Measurements from ENCODE around the gene CCDC85C. TPM values are rescaled to one million over a fixed set of nuclear protein-coding genes. Genes with fewer than 3 reads are reported as not detected.

Gene CCDC85C
- total and polyA plus RNA-seq, 8 donors, result 10.5 to 28.6 (median 15.9) TPM

GRCh38 chr14:99522934-99523703, 80.9 kb downstream of the CCDC85C start:
- Histone ChIP-seq H3K4me1 (peaks cover 44 to 76% (median 59%) of the 10 kb centered on the region in 4 donors), H3K27ac (peak overlapping the region in 4 of 5 donors; percentile 72 to 82 (median 77)), H3K4me3 (no peak overlapping the region), H3K9me3 (no peaks in the 10 kb centered on the region), H3K27me3 (no peaks in the 10 kb centered on the region), H3K36me3 (peaks cover 0 to 10% (median 4%) of the 10 kb centered on the region in 4 donors)
- DNase-seq, result peak in 1 of 2 donors; percentile 63
- 25 to 46% (median 37%) methylated on average over 11 to 14 of the region's 14 CpGs for WGBS, 5 donors
- intact Hi-C loops (cut with DNase I; ENCODE audit: low total_unique reads), result no loop called here
- TF ChIP-seq EP300 (IDR thresholded peaks at IDR 0.05), result no peak
- no peak for TF ChIP-seq POLR2A (IDR thresholded peaks at IDR 0.05)
- TF ChIP-seq CTCF (IDR thresholded peaks at IDR 0.05), result no peak
- TF ChIP-seq POLR2AphosphoS5 (IDR thresholded peaks at IDR 0.05), result no peak

GRCh38 chr14:99522457-99522891, 81.5 kb downstream of the CCDC85C start:
- peak in 1 of 2 donors; percentile 72 for DNase-seq
- H3K27ac ChIP-seq, result peak overlapping the region in 3 of 5 donors; percentile 74 to 82 (median 80)
- WGBS, 5 donors, result 50 to 60% (median 51%) methylated on average over 11 to 12 of the region's 12 CpGs

GRCh38 chr14:99522025-99522401, 82.0 kb downstream of the CCDC85C start:
- WGBS, 5 donors, result 70 to 84% (median 78%) methylated on average over 13 to 18 of the region's 18 CpGs
- Histone ChIP-seq H3K4me3 (no peak overlapping the region), H3K27me3 (no peaks in the 10 kb centered on the region), H3K36me3 (peaks cover 0 to 10% (median 4%) of the 10 kb centered on the region in 4 donors), H3K4me1 (peaks cover 46 to 71% (median 60%) of the 10 kb centered on the region in 4 donors), H3K27ac (peak overlapping the region in 3 of 5 donors; percentile 74 to 82 (median 80)), H3K9me3 (no peaks in the 10 kb centered on the region)
- TF ChIP-seq CTCF (IDR thresholded peaks at IDR 0.05) (no peak), POLR2AphosphoS5 (IDR thresholded peaks at IDR 0.05) (no peak), POLR2A (IDR thresholded peaks at IDR 0.05) (no peak), EP300 (IDR thresholded peaks at IDR 0.05) (no peak)
- intact Hi-C loops (cut with DNase I; ENCODE audit: low total_unique reads), result no loop called here
- DNase-seq, result no peak

More at GRCh38 chr14:99522457-99522891, 81.5 kb downstream of the CCDC85C start:
- Histone ChIP-seq H3K4me1 (peaks cover 46 to 75% (median 62%) of the 10 kb centered on the region in 4 donors), H3K4me3 (no peak overlapping the region), H3K9me3 (no peaks in the 10 kb centered on the region), H3K36me3 (peaks cover 0 to 10% (median 4%) of the 10 kb centered on the region in 4 donors), H3K27me3 (no peaks in the 10 kb centered on the region)
- intact Hi-C loops (cut with DNase I; ENCODE audit: low total_unique reads), result no loop called here
- no peak for TF ChIP-seq POLR2AphosphoS5 (IDR thresholded peaks at IDR 0.05)
- TF ChIP-seq CTCF (IDR thresholded peaks at IDR 0.05), result no peak
- TF ChIP-seq POLR2A (IDR thresholded peaks at IDR 0.05), result no peak
- TF ChIP-seq EP300 (IDR thresholded peaks at IDR 0.05), result no peak

- Histone ChIP-seq H3K27me3 (no peaks in the 10 kb centered on the region), H3K4me3 (no peak overlapping the region), H3K9me3 (no peaks in the 10 kb centered on the region), H3K36me3 (peaks cover 0 to 10% (median 7%) of the 10 kb centered on the region in 4 donors), H3K4me1 (peaks cover 46 to 69% (median 56%) of the 10 kb centered on the region in 4 donors), H3K27ac (peak overlapping the region in 2 of 5 donors; percentile 80 to 82)
- intact Hi-C loops (cut with DNase I; ENCODE audit: low total_unique reads), result no loop called here
- TF ChIP-seq POLR2AphosphoS5 (IDR thresholded peaks at IDR 0.05) (no peak), POLR2A (IDR thresholded peaks at IDR 0.05) (no peak), CTCF (IDR thresholded peaks at IDR 0.05) (no peak), EP300 (IDR thresholded peaks at IDR 0.05) (no peak)
- no peak for DNase-seq
- 91 to 94% (median 93%) methylated on average over 17 to 25 of the region's 25 CpGs for WGBS, 5 donors
These were observed 82.6 kb downstream of the CCDC85C start for GRCh38 chr14:99521176-99522024.
